Esophagus muscularis mucosa (tissue), 4 donors: ENCODE results near the gene BRD2. TPM values are rescaled to one million over a fixed set of nuclear protein-coding genes. Genes with fewer than 3 reads are reported as not detected.

Source experiments
- DNase-seq: peaks from one replicate; pipeline ENCODE4 v3.0.0-alpha.2; 2017; ENCODE audit errors: extremely low spot score
- H3K27ac ChIP-seq, 4 donors: fragments of 200-600 bp; sonication (generic); replicated peaks in 1 of 4; 1 replicate in 3 of 4; 2 replicates in 1 of 4; pipeline ENCODE4 v1.5.1; 2016 to 2019; ENCODE audit warnings: mild to moderate bottlenecking in 1 of 4
- H3K27me3 ChIP-seq, 4 donors: fragments of 200-600 bp; sonication (generic); one replicate each; pipeline versions ENCODE4 v1.5.1 to v1.6.0; 2016 to 2019
- H3K36me3 ChIP-seq, 4 donors: fragments of 200-600 bp; sonication (generic); one replicate each; pipeline ENCODE4 v1.5.1; 2016 to 2019
- H3K4me1 ChIP-seq, 4 donors: fragments of 200-600 bp; sonication (generic); one replicate each; pipeline ENCODE4 v1.5.1; 2016 to 2019
- H3K4me3 ChIP-seq, 4 donors: fragments of 200-600 bp; sonication (generic); 1 replicate in 2 of 4; 2 replicates in 2 of 4; pipeline ENCODE4 v1.5.1; 2016 to 2019; ENCODE audit warnings: mild to moderate bottlenecking in 4 of 4, moderate library complexity in 1 of 4
- H3K9me3 ChIP-seq, 4 donors: fragments of 200-600 bp; sonication (generic); 1 replicate in 3 of 4; 2 replicates in 1 of 4; pipeline ENCODE4 v1.5.1; 2016 to 2019
- EP300 ChIP-seq: sonication (generic); formaldehyde crosslinking; IDR thresholded peaks from one replicate; pipeline ENCODE4 v1.6.1; 2017; ENCODE audit warnings: antibody characterized with exemption
- POLR2A ChIP-seq: fragments of 450-650 bp; IDR thresholded peaks from one replicate; pipeline ENCODE4 v1.6.1; 2017; ENCODE audit warnings: antibody characterized with exemption, moderate library complexity, mild to moderate bottlenecking, low read depth
- POLR2AphosphoS5 ChIP-seq, 2 donors: sonication (generic); formaldehyde crosslinking; IDR thresholded peaks; one replicate each; pipeline ENCODE4 v1.6.1; 2017; ENCODE audit warnings: antibody characterized with exemption in 2 of 2
- WGBS: methylation state at CpG from one replicate; pipeline ENCODE4 v1.1.5; 2018; 5-methylcytosine and 5-hydroxymethylcytosine counted together
- intact Hi-C: fragments of 100-400 bp; cut with DNase I; formaldehyde crosslinking; loops from one replicate; pipeline ENCODE4 v1.15.1; 2023
- total RNA-seq, 4 donors: library from RNA; depleted of rRNA; stranded (reverse); fragments of >200 nt; gene quantifications; one replicate each; pipeline versions ENCODE4 v1.1.0 to v1.2.1, GENCODE V29; 2016
- TF ChIP-seq, protein P1 (sequence below), 3 experiments: fragments of 200-600 bp in 2 of 3; fragments of 450-650 bp in 1 of 3; sonication (generic) in 2 of 3; IDR thresholded peaks; one replicate each; pipeline ENCODE4 v1.5.1; 2017 to 2019; ENCODE audit warnings: antibody characterized with exemption in 3 of 3, mild to moderate bottlenecking in 2 of 3, moderate library complexity in 1 of 3

Gene BRD2
- total RNA-seq, 4 donors from 2014 or later, result 107 to 148 (median 118) TPM

DNA sequence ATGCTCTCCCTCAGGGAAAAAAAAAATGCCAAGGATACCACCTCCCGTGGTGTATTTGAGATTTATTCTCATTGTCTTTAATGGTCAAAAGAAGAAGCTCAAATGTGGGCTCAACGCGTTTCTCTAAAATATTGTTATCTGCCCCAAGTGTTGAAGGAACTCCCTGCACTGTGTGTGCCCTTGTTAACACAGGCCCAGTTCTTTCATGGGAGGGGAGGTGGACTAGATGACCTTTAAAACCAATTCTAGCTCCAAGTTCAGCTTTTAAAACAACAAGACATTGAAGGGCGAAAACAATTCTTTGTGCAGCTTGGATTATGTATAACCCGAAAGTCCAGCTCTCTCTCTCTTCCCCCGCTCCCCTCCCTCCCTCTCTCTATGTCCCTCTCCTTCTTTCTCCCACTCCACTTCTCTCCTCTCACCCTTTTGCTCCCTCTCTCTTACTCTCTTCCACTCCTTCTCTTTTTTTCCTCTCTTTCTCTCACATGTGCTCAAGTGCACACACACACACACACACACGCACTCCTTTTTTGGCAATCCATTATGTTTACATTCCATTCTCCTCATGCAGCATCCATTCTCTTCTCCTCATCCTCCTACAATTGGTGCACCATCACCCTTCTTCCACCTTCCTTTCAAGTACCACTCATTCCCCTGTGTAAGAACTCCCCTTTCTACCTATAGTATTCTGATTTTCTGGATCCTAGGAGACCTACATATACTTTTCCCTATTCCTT is 36.1 kb upstream of the BRD2 start:
- H3K36me3 ChIP-seq, result peaks cover 0 to 4% (median 0%) of the 10 kb centered on the region in 4 donors
- no peak for DNase-seq
- no peaks in the 10 kb centered on the region for H3K27me3 ChIP-seq
- H3K4me1 ChIP-seq, result no peaks in the 10 kb centered on the region
- H3K9me3 ChIP-seq, result no peaks in the 10 kb centered on the region
- no peak overlapping the region for H3K27ac ChIP-seq
- TF ChIP-seq POLR2A (no peak), EP300 (no peak), POLR2AphosphoS5 (IDR thresholded peaks at IDR 0.05) (no peak)
- TF ChIP-seq, protein P1, sequence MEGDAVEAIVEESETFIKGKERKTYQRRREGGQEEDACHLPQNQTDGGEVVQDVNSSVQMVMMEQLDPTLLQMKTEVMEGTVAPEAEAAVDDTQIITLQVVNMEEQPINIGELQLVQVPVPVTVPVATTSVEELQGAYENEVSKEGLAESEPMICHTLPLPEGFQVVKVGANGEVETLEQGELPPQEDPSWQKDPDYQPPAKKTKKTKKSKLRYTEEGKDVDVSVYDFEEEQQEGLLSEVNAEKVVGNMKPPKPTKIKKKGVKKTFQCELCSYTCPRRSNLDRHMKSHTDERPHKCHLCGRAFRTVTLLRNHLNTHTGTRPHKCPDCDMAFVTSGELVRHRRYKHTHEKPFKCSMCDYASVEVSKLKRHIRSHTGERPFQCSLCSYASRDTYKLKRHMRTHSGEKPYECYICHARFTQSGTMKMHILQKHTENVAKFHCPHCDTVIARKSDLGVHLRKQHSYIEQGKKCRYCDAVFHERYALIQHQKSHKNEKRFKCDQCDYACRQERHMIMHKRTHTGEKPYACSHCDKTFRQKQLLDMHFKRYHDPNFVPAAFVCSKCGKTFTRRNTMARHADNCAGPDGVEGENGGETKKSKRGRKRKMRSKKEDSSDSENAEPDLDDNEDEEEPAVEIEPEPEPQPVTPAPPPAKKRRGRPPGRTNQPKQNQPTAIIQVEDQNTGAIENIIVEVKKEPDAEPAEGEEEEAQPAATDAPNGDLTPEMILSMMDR (IDR thresholded peaks at IDR 0.05), result no peak
- intact Hi-C loops, result loop anchor here (5.0 kb wide), 2 partner anchors 35 to 45 kb away; partner anchors contain the start of gene BRD2
- WGBS, result 76% methylated on average over 7 of the region's 7 CpGs
- no peak overlapping the region for H3K4me3 ChIP-seq

DNA sequence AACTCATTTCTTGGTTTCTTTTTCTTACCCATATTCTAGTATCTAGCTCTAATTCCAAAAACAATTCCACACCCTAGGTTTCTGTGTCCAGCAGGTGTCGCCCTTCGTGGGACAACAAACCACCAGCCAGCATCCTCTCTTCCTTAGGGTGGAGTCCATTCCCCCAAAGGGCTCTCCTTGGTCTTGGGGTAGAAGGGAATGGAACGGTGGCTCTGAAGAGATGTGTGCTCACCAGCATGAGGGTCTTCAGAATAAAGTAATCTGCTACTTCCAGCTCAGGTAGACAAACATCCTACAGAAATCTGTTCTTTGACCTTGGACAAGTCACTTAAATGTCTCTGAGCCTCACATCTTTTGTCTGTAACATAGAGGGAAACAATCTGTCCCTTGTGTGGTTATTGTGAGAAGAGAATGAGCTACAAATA is 34.7 kb upstream of the BRD2 start:
- Histone ChIP-seq H3K4me1 (no peaks in the 10 kb centered on the region), H3K36me3 (peaks cover 0 to 10% (median 0%) of the 10 kb centered on the region in 4 donors), H3K4me3 (no peak overlapping the region), H3K27ac (no peak overlapping the region), H3K27me3 (peaks cover 0 to 3% (median 0%) of the 10 kb centered on the region in 4 donors), H3K9me3 (no peaks in the 10 kb centered on the region)
- no peak for DNase-seq
- intact Hi-C loops, result loop anchor here (1.0 to 5.0 kb wide), 4 partner anchors 19 to 51 kb away; partner anchors contain the start of genes BRD2 and HLA-DMA
- TF ChIP-seq EP300 (no peak), POLR2A (no peak), POLR2AphosphoS5 (IDR thresholded peaks at IDR 0.05) (peak; percentile 30 to 60)
- TF ChIP-seq, protein P1 (IDR thresholded peaks at IDR 0.05), result peak; percentile 82 to 87 (median 86)
- WGBS, result 0% methylated on average over 3 of the region's 3 CpGs

DNA sequence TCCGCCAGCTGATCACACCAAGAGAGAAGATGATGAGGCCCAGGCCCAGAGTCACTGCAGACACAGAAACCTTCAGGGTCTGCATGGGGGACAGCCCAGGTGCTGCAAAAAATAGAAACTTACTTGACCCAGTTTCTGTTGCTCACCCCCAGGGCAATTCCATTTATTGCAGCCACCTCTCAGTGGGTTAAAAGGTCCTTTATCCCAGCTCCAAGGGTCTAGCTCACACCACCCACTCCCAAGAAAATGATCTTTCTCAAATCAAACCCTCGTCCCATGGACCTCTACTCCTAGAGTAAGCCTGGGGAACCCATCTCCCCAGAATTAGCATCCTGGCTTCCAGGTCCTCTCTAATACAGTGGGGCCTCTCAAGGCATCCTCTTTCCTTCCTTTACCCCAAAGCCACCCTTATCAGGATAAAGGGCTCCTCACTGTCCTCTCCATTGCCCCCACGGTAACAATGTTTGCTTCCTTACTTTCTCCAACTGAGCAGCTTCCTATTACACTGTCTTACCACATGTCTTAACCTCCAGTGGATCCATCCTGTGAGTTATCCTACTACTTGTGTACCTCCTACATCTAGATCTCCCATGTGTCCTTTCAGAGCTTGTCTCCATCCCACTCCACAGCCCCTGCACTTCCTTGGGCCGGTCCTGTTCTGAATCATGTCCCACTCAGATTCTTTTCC is 32.7 kb upstream of the BRD2 start:
- no peak overlapping the region for H3K4me3 ChIP-seq
- WGBS, result 88% methylated on average over 4 of the region's 4 CpGs
- peaks cover 0 to 6% (median 3%) of the 10 kb centered on the region in 4 donors for H3K4me1 ChIP-seq
- no peak for DNase-seq
- no peaks in the 10 kb centered on the region for H3K9me3 ChIP-seq
- TF ChIP-seq POLR2AphosphoS5 (IDR thresholded peaks at IDR 0.05), result no peak
- TF ChIP-seq POLR2A, result no peak
- TF ChIP-seq, protein P1 (IDR thresholded peaks at IDR 0.05), result no peak
- no peak for TF ChIP-seq EP300
- H3K36me3 ChIP-seq, result peaks cover 0 to 11% (median 0%) of the 10 kb centered on the region in 4 donors
- intact Hi-C loops, result loop anchor here (2.0 kb wide), 1 partner anchor 17 kb away; the partner anchor contains the start of gene HLA-DMA
- peaks cover 0 to 4% (median 0%) of the 10 kb centered on the region in 4 donors for H3K27me3 ChIP-seq
- peak overlapping the region in 1 of 4 donors; percentile 17 for H3K27ac ChIP-seq

DNA sequence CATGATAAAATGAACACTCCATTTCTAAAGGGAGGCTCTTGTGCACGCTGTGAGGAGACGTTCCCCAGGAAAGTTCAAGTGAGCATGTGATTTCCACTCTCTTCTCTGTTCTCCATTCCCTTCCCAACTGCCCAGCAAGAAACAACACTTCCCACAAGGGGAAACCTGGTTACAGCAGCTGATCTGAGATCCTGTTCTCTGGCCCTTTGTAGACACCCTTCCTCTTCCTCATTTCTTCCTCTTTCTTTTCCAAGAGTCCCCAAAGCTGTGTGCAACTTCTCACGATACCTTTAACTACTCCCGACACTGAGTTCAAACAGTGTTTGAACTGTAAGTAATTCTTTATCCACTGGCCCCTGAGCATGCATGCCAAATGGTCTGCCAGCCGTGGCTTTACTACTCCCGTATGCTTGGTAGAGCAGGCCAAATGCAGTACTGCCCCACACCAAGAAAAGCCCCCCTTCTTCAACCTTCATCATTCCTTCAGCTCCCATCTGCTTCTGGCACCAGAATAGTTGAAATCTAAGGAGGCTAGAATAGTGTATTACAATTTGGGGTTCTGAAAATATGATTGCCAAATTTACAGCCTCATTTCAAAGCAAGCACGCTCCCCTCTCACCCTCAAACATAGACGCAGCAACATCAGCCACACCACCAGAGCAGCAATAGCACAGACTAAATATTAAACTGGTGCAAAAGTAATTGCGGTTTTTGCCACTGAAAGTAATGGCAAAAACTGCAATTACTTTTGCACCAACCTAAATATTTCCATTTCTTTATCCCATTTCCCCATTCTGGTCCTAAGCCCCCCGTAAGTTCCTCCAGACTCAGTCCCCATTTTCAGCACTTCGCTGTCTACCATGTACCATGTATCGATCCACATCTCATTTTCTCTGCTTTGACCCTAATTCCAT is 31.9 kb upstream of the BRD2 start:
- TF ChIP-seq EP300 (no peak), POLR2AphosphoS5 (IDR thresholded peaks at IDR 0.05) (no peak), POLR2A (no peak)
- TF ChIP-seq, protein P1 (IDR thresholded peaks at IDR 0.05), result no peak
- Histone ChIP-seq H3K9me3 (no peaks in the 10 kb centered on the region), H3K4me1 (peaks cover 0 to 13% (median 11%) of the 10 kb centered on the region in 4 donors), H3K36me3 (peaks cover 0 to 11% (median 0%) of the 10 kb centered on the region in 4 donors), H3K4me3 (no peak overlapping the region), H3K27ac (peak overlapping the region in 2 of 4 donors; percentile 13 to 17), H3K27me3 (peaks cover 0 to 4% (median 0%) of the 10 kb centered on the region in 4 donors)
- no peak for DNase-seq
- intact Hi-C loops, result no loop called here
- 69% methylated on average over 12 of the region's 12 CpGs for WGBS
